Measurements from ENCODE around the gene CACNA1C. TPM values are rescaled to one million over a fixed set of nuclear protein-coding genes. Genes with fewer than 3 reads are reported as not detected.

CACNA1C gene
- total and polyA plus RNA-seq, 2 donors (not counting 1 experiment from before 2014, with no cell fraction given): 0.01 to 0.02 TPM

DNA sequence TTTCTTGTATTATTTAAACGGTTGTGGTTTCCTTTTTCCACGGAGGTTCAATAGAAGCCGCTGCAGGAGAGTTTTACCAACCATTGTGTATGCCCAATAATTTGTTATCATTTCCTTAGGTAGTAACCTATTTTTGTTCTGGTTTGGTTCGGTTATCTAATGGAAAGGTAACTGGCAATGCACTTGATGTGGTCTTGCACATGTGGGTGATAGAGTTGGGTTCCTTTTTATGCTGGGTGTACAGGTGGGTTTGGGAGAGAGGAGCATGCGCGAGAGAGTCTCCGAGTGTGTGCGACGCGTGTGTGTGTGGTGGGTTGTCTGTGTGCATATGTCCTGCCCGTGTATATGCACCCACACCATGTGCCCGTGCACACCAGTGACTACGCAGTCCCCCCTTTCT, 639.3 kb downstream of the CACNA1C start:
- H3K4me3 ChIP-seq (ENCODE audit: control extremely low read depth in 1 of 5, extremely low read depth in 1 of 5, insufficient read depth in 1 of 5, low read depth in 2 of 5, low read length in 4 of 5): peak overlapping the region; percentile 58 to 78 (median 73)
- H3K27ac ChIP-seq (ENCODE audit: low read length in 2 of 2): no peak overlapping the region
- H3K9ac ChIP-seq (ENCODE audit: low read length): peak overlapping the region; percentile 67
- WGBS (ENCODE audit: insufficient coverage): 8% methylated on average over 13 of the region's 13 CpGs
- H3K36me3 ChIP-seq (replicated peaks in 1 of 2; ENCODE audit: control extremely low read depth in 1 of 2, control insufficient read depth in 1 of 2, extremely low read depth in 1 of 2, insufficient read depth in 2 of 2, low read length in 1 of 2): no peaks in the 10 kb centered on the region
- peak overlapping the region; percentile 92 for H3K4me2 ChIP-seq (replicated peaks; ENCODE audit: low read depth, low read length, poor library complexity, severe bottlenecking)
- no peaks in the 10 kb centered on the region for H4K20me1 ChIP-seq (ENCODE audit: control insufficient read depth, insufficient read depth, low read length, poor library complexity, severe bottlenecking)
- ChIA-PET POLR2A (interaction anchor here (0.7 to 1.5 kb wide), 2 partner anchors 103 to 193 kb away, joined by 4 to 9 read pairs; partner anchors contain the start of gene FKBP4), CTCF (interaction anchor here (0.7 to 0.8 kb wide), 2 partner anchors 102 to 104 kb away, joined by 3 to 4 read pairs; partner anchors contain the start of gene FKBP4)
- no peaks in the 10 kb centered on the region for H3K9me3 ChIP-seq (ENCODE audit: control extremely low read depth in 1 of 3, control insufficient read depth in 2 of 3, insufficient read depth in 1 of 3, low read length in 2 of 3)
- H3K4me1 Mint-ChIP-seq: peaks cover 29% of the 10 kb centered on the region
- H2AFZ ChIP-seq (ENCODE audit: insufficient read depth, low read depth, low read length, poor library complexity, severe bottlenecking): peak overlapping the region; percentile 83
- no peaks in the 10 kb centered on the region for H3K79me2 ChIP-seq (ENCODE audit: control insufficient read depth, insufficient read depth, low read length)
- intact Hi-C loops (cut with micrococcal nuclease): loop anchor here (5.0 kb wide), 2 partner anchors 105 to 200 kb away; partner anchors contain the start of gene TULP3
- H3K4me1 ChIP-seq (ENCODE audit: control insufficient read depth in 2 of 2, insufficient read depth in 2 of 2, low read length in 2 of 2): peaks cover 10 to 16% of the 10 kb centered on the region in 2 donors
- peaks cover 36% of the 10 kb centered on the region for H3K27me3 Mint-ChIP-seq
- no peak for ATAC-seq (ENCODE audit: low read depth)
- H3K4me3 Mint-ChIP-seq: peak overlapping the region; percentile 93
- TF ChIP-seq EZH2 (IDR thresholded peaks at IDR 0.05; ENCODE audit: borderline replicate concordance, insufficient read depth, low read depth, low read length, poor library complexity, severe bottlenecking): no peak
- no peak for TF ChIP-seq CTCF (IDR thresholded peaks at IDR 0.05)
- H3K9me3 Mint-ChIP-seq (ENCODE audit: insufficient read depth): no peaks in the 10 kb centered on the region
- H3K27ac Mint-ChIP-seq: peak overlapping the region; percentile 59
- no peak for DNase-seq
- peaks cover 0 to 12% (median 2%) of the 10 kb centered on the region in 4 experiments for H3K27me3 ChIP-seq (replicated peaks in 1 of 4; ENCODE audit: control extremely low read depth in 1 of 4, control insufficient read depth in 3 of 4, insufficient read depth in 4 of 4, low read length in 3 of 4)

DNA sequence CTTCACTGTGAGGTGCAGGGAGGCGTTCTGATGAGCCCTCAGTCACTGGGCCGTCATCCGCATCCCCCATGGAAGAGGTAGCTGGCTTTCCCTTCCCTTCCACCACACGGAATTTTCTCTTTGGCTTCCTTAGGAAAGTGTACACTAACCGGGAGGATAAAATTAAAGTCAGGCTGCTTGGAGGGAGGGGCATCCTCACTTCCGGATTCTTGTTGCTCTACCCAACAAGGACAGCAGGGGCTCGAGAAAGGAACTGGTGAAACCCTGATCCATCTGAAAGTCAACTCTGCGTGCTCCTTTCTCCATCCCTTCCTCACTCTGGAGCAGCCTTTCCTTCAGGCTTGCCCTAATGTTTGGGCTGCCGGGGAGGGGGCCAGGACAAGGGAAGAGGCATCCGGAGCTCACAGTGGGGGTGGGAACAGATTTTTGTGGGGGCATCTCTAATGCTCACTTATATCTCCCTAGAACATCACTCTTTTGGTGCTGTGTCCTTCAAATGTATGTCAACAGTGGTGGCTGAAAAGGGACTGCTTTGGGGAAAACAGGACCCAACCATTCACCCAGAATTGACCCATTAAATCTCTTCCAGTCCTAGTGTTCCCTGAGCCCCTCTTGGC, 640.6 kb downstream of the CACNA1C start:
- H3K4me2 ChIP-seq (replicated peaks; ENCODE audit: low read depth, low read length, poor library complexity, severe bottlenecking): peak overlapping the region; percentile 18
- Mint-ChIP-seq H3K9me3 (ENCODE audit: insufficient read depth) (no peaks in the 10 kb centered on the region), H3K27me3 (peaks cover 44% of the 10 kb centered on the region), H3K27ac (no peak overlapping the region), H3K4me1 (peaks cover 29% of the 10 kb centered on the region), H3K4me3 (peak overlapping the region; percentile 26)
- no peaks in the 10 kb centered on the region for H3K79me2 ChIP-seq (ENCODE audit: control insufficient read depth, insufficient read depth, low read length)
- WGBS (ENCODE audit: insufficient coverage): 48% methylated on average over 4 of the region's 10 CpGs
- ChIA-PET CTCF (interaction anchor here (1.1 kb wide), 1 partner anchor 91 kb away, joined by 3 read pairs; no protein-coding TSS in a partner anchor), POLR2A (no interaction called here)
- TF ChIP-seq CTCF (IDR thresholded peaks at IDR 0.05) (no peak), EZH2 (IDR thresholded peaks at IDR 0.05; ENCODE audit: borderline replicate concordance, insufficient read depth, low read depth, low read length, poor library complexity, severe bottlenecking) (no peak)
- no peaks in the 10 kb centered on the region for H3K36me3 ChIP-seq (replicated peaks in 1 of 2; ENCODE audit: control extremely low read depth in 1 of 2, control insufficient read depth in 1 of 2, extremely low read depth in 1 of 2, insufficient read depth in 2 of 2, low read length in 1 of 2)
- H3K4me1 ChIP-seq (ENCODE audit: control insufficient read depth in 2 of 2, insufficient read depth in 2 of 2, low read length in 2 of 2): peaks cover 10 to 16% of the 10 kb centered on the region in 2 donors
- H3K9me3 ChIP-seq (ENCODE audit: control extremely low read depth in 1 of 3, control insufficient read depth in 2 of 3, insufficient read depth in 1 of 3, low read length in 2 of 3): no peaks in the 10 kb centered on the region
- H4K20me1 ChIP-seq (ENCODE audit: control insufficient read depth, insufficient read depth, low read length, poor library complexity, severe bottlenecking): no peaks in the 10 kb centered on the region
- H3K9ac ChIP-seq (ENCODE audit: low read length): no peak overlapping the region
- intact Hi-C loops (cut with micrococcal nuclease): loop anchor here (1.0 to 5.0 kb wide), 3 partner anchors 91 to 199 kb away; partner anchors contain the start of gene TULP3
- H2AFZ ChIP-seq (ENCODE audit: insufficient read depth, low read depth, low read length, poor library complexity, severe bottlenecking): peak overlapping the region; percentile 40
- no peak for DNase-seq
- H3K27ac ChIP-seq (ENCODE audit: low read length in 2 of 2): no peak overlapping the region
- H3K4me3 ChIP-seq (ENCODE audit: control extremely low read depth in 1 of 5, extremely low read depth in 1 of 5, insufficient read depth in 1 of 5, low read depth in 2 of 5, low read length in 4 of 5): no peak overlapping the region
- ATAC-seq (ENCODE audit: low read depth): no peak
- peaks cover 0 to 12% (median 2%) of the 10 kb centered on the region in 4 experiments for H3K27me3 ChIP-seq (replicated peaks in 1 of 4; ENCODE audit: control extremely low read depth in 1 of 4, control insufficient read depth in 3 of 4, insufficient read depth in 4 of 4, low read length in 3 of 4)

Measured in B cell (primary cell).